CD14-positive monocyte (primary cell): ENCODE data around the gene DLGAP3. TPM values are rescaled to one million over a fixed set of nuclear protein-coding genes. Genes with fewer than 3 reads are reported as not detected.

Source experiments
- DNase-seq, 3 donors: peaks; one replicate each; pipeline ENCODE4 v3.0.0-alpha.2; 2011 to 2022
- H2AFZ ChIP-seq: 2 replicates; pipeline ENCODE4 v1.6.0; 2012; ENCODE audit warnings: mild to moderate bottlenecking, low read depth, low read length, inconsistent platforms; ENCODE audit not compliant: insufficient read depth, poor library complexity, severe bottlenecking
- H3K27ac ChIP-seq, 2 donors: 1 replicate in 1 of 2; 2 replicates in 1 of 2; pipeline ENCODE4 v1.5.1; 2012 to 2013; ENCODE audit warnings: low read length in 2 of 2, control low read depth in 1 of 2, inconsistent platforms in 1 of 2, low read depth in 1 of 2, mild to moderate bottlenecking in 1 of 2
- H3K27me3 ChIP-seq, 2 donors: one replicate each; pipeline versions ENCODE4 v1.6.0 to v1.6.1; 2011 to 2013; ENCODE audit warnings: low read length in 2 of 2; ENCODE audit not compliant: control insufficient read depth in 2 of 2, insufficient read depth in 2 of 2
- H3K36me3 ChIP-seq, 2 donors: replicated peaks in 1 of 2; 1 replicate in 1 of 2; 2 replicates in 1 of 2; pipeline versions ENCODE4 v1.5.1 to v1.6.1; 2012 to 2013; ENCODE audit warnings: low read length in 2 of 2, control low read depth in 1 of 2, inconsistent platforms in 1 of 2, mild to moderate bottlenecking in 1 of 2; ENCODE audit not compliant: insufficient read depth in 2 of 2, control insufficient read depth in 1 of 2
- H3K4me1 ChIP-seq, 2 donors: 1 replicate in 1 of 2; 2 replicates in 1 of 2; pipeline versions ENCODE4 v1.5.1 to v1.6.1; 2012 to 2013; ENCODE audit warnings: low read length in 2 of 2, control low read depth in 1 of 2, inconsistent platforms in 1 of 2, mild to moderate bottlenecking in 1 of 2, moderate library complexity in 1 of 2; ENCODE audit not compliant: insufficient read depth in 2 of 2, control insufficient read depth in 1 of 2
- H3K4me2 ChIP-seq: replicated peaks from 2 replicates; pipeline ENCODE3; 2012; ENCODE audit warnings: low read length, moderate library complexity, mild to moderate bottlenecking; ENCODE audit not compliant: poor library complexity, severe bottlenecking; ENCODE audit errors: extremely low read depth
- H3K4me3 ChIP-seq, 3 experiments: fragments of 200-600 bp in 1 of 3; sonication (generic) in 1 of 3; replicated peaks in 1 of 3; 1 replicate in 2 of 3; 2 replicates in 1 of 3; pipeline ENCODE4 v1.5.1; 2011 to 2013; ENCODE audit warnings: low read length in 3 of 3, mild to moderate bottlenecking in 3 of 3, control low read depth in 2 of 3, low read depth in 2 of 3, inconsistent platforms in 1 of 3, moderate library complexity in 1 of 3
- H3K79me2 ChIP-seq: 2 replicates; pipeline ENCODE4 v1.6.0; 2012; ENCODE audit warnings: mild to moderate bottlenecking, control low read depth, inconsistent platforms, low read length, moderate library complexity; ENCODE audit not compliant: insufficient read depth
- H3K9ac ChIP-seq: 2 replicates; pipeline ENCODE4 v1.6.0; 2017; ENCODE audit warnings: low read length, mild to moderate bottlenecking; ENCODE audit not compliant: insufficient read depth, poor library complexity, severe bottlenecking
- H3K9me3 ChIP-seq, 2 donors: replicated peaks in 1 of 2; 1 replicate in 1 of 2; 2 replicates in 1 of 2; pipeline versions ENCODE4 v1.5.1 to v1.6.1; 2012 to 2013; ENCODE audit warnings: low read length in 2 of 2, control low read depth in 1 of 2; ENCODE audit not compliant: control insufficient read depth in 1 of 2, insufficient read depth in 1 of 2
- H4K20me1 ChIP-seq: 2 replicates; pipeline ENCODE4 v1.6.0; 2012; ENCODE audit warnings: mild to moderate bottlenecking, low read length, control low read depth, moderate library complexity; ENCODE audit not compliant: insufficient read depth
- H3K27ac Mint-ChIP-seq, 7 donors: one replicate each; pipeline ENCODE4 v1.8.0; 2020; ENCODE audit warnings: mild to moderate bottlenecking in 7 of 7, mixed read lengths in 7 of 7, moderate library complexity in 6 of 7, inconsistent platforms in 2 of 7
- H3K27me3 Mint-ChIP-seq, 3 donors: one replicate each; pipeline ENCODE4 v1.8.0; 2021 to 2022; ENCODE audit warnings: low read depth in 3 of 3, mild to moderate bottlenecking in 3 of 3, mixed read lengths in 3 of 3, moderate library complexity in 3 of 3, inconsistent platforms in 1 of 3
- H3K36me3 Mint-ChIP-seq, 2 donors: one replicate each; pipeline ENCODE4 v1.8.0; 2020; ENCODE audit warnings: mixed read lengths in 2 of 2, inconsistent platforms in 1 of 2, mild to moderate bottlenecking in 1 of 2
- H3K4me1 Mint-ChIP-seq: one replicate; pipeline ENCODE4 v1.8.0; 2020; ENCODE audit warnings: mild to moderate bottlenecking, mixed read lengths
- H3K4me3 Mint-ChIP-seq, 2 donors: one replicate each; pipeline ENCODE4 v1.8.0; 2020; ENCODE audit warnings: mild to moderate bottlenecking in 2 of 2, mixed read lengths in 2 of 2, moderate library complexity in 1 of 2
- H3K9me3 Mint-ChIP-seq, 7 donors: one replicate each; pipeline ENCODE4 v1.8.0; 2020 to 2022; ENCODE audit warnings: mixed read lengths in 7 of 7, mild to moderate bottlenecking in 6 of 7, moderate library complexity in 6 of 7, inconsistent platforms in 2 of 7
- WGBS: methylation state at CpG from one replicate; pipeline ENCODE4 v1.1.5; 2013; ENCODE audit warnings: missing lambda C conversion rate; ENCODE audit not compliant: insufficient coverage; 5-methylcytosine and 5-hydroxymethylcytosine counted together
- intact Hi-C, 2 donors: fragments of 100-400 bp; cut with micrococcal nuclease; formaldehyde crosslinking; loops; one replicate each; pipeline versions ENCODE4 v1.15.0 to v1.15.1; 2023
- polyA plus RNA-seq, 3 donors: library from polyadenylated mRNA; depleted of rRNA in 1 of 3; unstranded in 2 of 3; stranded (reverse) in 1 of 3; fragments of 300-500 nt in 2 of 3; fragments of >200 nt in 1 of 3; fragmentation: Illumina TruSeq in 2 of 3; gene quantifications; 1 replicate in 2 of 3; 2 replicates in 1 of 3; pipeline ENCODE4 v1.2.3, GENCODE V29; 2012 to 2021
- TF ChIP-seq, protein P1 (sequence below): fragments of 200-600 bp; IDR thresholded peaks from one replicate; pipeline ENCODE4 v1.8.0; 2022; ENCODE audit warnings: antibody characterized with exemption, mild to moderate bottlenecking

DLGAP3 gene
- polyA plus RNA-seq, 3 donors: 0.10 to 0.56 (median 0.16) TPM

DNA sequence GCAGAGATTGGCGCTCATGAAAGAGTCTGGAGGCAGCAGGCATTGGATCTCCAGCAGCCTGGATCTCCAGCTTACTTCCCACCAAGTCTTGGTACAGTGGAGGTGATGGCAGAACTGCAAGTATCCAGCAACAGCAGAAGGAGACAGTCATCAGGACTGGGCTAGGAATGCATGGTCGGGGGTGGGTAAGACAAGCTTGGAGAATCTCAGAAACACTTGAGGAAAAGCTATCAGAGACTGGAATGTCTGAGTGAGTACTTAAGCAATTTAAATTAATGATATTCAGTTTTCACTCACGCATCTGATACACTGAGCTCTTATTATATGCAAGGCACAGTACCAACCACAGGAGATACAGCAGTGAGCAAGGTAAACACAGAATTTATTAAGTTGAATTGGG, 45.9 kb upstream of the DLGAP3 start:
- Histone ChIP-seq H2AFZ (no peak overlapping the region), H3K79me2 (no peaks in the 10 kb centered on the region), H3K27me3 (no peaks in the 10 kb centered on the region), H3K4me1 (no peaks in the 10 kb centered on the region), H3K36me3 (no peaks in the 10 kb centered on the region), H3K4me2 (no peak overlapping the region), H3K4me3 (no peak overlapping the region), H4K20me1 (no peaks in the 10 kb centered on the region), H3K9ac (no peak overlapping the region), H3K27ac (no peak overlapping the region), H3K9me3 (no peaks in the 10 kb centered on the region)
- peaks cover 1 to 5% (median 4%) of the 10 kb centered on the region in 3 donors for H3K27me3 Mint-ChIP-seq
- intact Hi-C loops: no loop called here
- H3K9me3 Mint-ChIP-seq: peaks cover 0 to 2% (median 0%) of the 10 kb centered on the region in 7 donors
- peaks cover 3 to 16% of the 10 kb centered on the region in 2 donors for H3K36me3 Mint-ChIP-seq
- peaks cover 2% of the 10 kb centered on the region for H3K4me1 Mint-ChIP-seq
- no peak overlapping the region for H3K27ac Mint-ChIP-seq
- WGBS: 100% methylated on average over 2 of the region's 3 CpGs
- TF ChIP-seq, protein P1, sequence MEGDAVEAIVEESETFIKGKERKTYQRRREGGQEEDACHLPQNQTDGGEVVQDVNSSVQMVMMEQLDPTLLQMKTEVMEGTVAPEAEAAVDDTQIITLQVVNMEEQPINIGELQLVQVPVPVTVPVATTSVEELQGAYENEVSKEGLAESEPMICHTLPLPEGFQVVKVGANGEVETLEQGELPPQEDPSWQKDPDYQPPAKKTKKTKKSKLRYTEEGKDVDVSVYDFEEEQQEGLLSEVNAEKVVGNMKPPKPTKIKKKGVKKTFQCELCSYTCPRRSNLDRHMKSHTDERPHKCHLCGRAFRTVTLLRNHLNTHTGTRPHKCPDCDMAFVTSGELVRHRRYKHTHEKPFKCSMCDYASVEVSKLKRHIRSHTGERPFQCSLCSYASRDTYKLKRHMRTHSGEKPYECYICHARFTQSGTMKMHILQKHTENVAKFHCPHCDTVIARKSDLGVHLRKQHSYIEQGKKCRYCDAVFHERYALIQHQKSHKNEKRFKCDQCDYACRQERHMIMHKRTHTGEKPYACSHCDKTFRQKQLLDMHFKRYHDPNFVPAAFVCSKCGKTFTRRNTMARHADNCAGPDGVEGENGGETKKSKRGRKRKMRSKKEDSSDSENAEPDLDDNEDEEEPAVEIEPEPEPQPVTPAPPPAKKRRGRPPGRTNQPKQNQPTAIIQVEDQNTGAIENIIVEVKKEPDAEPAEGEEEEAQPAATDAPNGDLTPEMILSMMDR: no peak
- no peak overlapping the region for H3K4me3 Mint-ChIP-seq
- DNase-seq: no peak

DNA sequence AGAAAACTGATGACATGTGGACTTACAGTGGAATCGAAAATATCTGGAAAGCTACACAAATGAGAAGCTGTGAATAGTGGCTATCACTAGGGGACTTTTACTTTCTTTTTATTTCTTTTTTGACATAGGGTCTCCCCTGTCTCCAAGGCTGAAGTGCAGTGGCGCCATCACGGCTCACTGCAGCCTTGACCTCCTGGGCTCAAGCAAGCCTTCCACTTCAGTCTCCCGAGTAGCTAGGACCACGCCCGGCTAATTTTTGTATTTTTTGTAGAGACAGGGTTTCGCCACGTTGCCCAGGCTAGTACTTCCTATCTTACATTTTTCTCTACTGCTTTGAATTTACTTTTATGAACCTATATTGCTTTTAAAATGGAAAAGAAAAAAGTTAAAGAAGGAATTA, 45.2 kb upstream of the DLGAP3 start:
- Histone ChIP-seq H3K36me3 (no peaks in the 10 kb centered on the region), H3K4me1 (no peaks in the 10 kb centered on the region), H3K79me2 (no peaks in the 10 kb centered on the region), H2AFZ (no peak overlapping the region), H3K9ac (no peak overlapping the region), H4K20me1 (no peaks in the 10 kb centered on the region), H3K4me3 (no peak overlapping the region), H3K9me3 (no peaks in the 10 kb centered on the region), H3K27me3 (no peaks in the 10 kb centered on the region), H3K4me2 (no peak overlapping the region), H3K27ac (no peak overlapping the region)
- peaks cover 2% of the 10 kb centered on the region for H3K4me1 Mint-ChIP-seq
- no peak overlapping the region for H3K4me3 Mint-ChIP-seq
- TF ChIP-seq, protein P1: no peak
- 87% methylated on average over 5 of the region's 8 CpGs for WGBS
- no peak overlapping the region for H3K27ac Mint-ChIP-seq
- intact Hi-C loops: no loop called here
- peaks cover 0 to 3% (median 2%) of the 10 kb centered on the region in 7 donors for H3K9me3 Mint-ChIP-seq
- H3K27me3 Mint-ChIP-seq: peaks cover 1 to 5% (median 4%) of the 10 kb centered on the region in 3 donors
- no peak for DNase-seq
- H3K36me3 Mint-ChIP-seq: peaks cover 3 to 16% of the 10 kb centered on the region in 2 donors
